HG03097 (cell line): ENCODE data around the gene BBS1.
"Not testable (repeated sequence)": the region's sequence is repeated elsewhere in the genome, so short reads cannot be mapped to it uniquely, and the experiment has no call there.

Experiments
- ATAC-seq: cut with Tn5 transposase; IDR thresholded peaks from one replicate; pipeline ENCODE4 v1.9.1; 2021; ENCODE audit not compliant: unreplicated experiment, low FRiP score

The BBS1 gene

DNA sequence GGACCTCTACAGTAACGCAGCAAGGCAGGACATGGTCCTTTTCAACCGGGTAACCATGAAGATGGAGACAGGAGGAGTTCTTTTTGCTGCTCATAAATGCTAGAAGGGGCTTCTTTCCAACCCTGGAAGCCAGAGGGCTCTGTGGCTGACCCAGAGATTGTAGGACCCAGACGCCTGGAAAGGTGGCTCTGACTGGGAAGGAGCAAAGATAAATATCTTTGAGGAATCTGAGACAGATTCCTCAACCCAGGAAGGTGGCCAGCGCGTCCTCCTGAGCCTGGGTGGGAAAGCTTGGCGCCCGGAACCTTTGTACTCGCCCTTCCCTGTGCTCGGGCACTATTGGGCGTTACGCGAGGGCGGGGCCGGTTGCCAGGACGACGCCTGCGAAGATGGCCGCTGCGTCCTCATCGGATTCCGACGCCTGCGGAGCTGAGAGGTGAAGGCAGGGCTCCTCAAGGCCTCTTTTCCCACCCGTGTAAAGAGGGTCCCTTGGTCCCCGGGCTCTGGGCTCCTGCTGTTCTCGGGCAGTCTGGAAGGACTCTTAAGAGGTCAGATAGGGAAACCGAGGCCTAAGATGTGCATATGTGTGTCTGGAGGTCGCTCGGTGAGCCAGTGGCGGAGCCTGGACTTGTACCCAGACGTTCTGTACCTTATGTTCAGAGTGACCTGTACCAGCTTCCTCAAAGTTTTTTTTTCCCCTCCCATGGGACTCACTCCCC, at the start of gene BBS1:
Gene BBS1, plus strand, starts transcription at position 365 of the 719 bp plus-strand sequence. Its CDS starts 25 bp downstream, at position 390.
- peak; percentile 82 for ATAC-seq

- no peak for ATAC-seq
These were observed 48.4 kb upstream of the BBS1 start for GRCh38 chr11:66462010-66462409.

DNA sequence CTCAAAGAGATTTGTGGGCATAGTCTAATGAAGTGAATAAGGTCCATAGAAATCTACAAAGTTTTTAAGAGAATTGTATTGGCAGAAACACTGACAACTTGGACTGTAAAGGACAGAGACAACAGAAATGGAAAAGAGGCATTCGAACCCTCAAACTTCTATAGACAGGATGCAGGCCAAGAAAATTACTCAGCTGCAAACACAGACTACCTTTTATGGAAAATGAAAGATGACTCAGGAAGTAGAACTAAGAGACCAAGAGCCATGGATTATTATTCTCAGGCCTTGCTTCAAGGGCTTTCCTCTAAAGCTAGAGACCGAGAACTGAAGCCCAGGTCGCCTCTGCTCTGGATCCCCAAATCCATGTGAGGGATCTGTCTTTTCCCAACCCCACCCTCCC, 47.5 kb upstream of the BBS1 start:
- ATAC-seq: no peak

- ATAC-seq: not testable (repeated sequence)
These were observed 46.3 kb upstream of the BBS1 start for GRCh38 chr11:66464116-66464515.

GRCh38 chr11:66464916-66465315, 45.5 kb upstream of the BBS1 start:
- no peak for ATAC-seq

DNA sequence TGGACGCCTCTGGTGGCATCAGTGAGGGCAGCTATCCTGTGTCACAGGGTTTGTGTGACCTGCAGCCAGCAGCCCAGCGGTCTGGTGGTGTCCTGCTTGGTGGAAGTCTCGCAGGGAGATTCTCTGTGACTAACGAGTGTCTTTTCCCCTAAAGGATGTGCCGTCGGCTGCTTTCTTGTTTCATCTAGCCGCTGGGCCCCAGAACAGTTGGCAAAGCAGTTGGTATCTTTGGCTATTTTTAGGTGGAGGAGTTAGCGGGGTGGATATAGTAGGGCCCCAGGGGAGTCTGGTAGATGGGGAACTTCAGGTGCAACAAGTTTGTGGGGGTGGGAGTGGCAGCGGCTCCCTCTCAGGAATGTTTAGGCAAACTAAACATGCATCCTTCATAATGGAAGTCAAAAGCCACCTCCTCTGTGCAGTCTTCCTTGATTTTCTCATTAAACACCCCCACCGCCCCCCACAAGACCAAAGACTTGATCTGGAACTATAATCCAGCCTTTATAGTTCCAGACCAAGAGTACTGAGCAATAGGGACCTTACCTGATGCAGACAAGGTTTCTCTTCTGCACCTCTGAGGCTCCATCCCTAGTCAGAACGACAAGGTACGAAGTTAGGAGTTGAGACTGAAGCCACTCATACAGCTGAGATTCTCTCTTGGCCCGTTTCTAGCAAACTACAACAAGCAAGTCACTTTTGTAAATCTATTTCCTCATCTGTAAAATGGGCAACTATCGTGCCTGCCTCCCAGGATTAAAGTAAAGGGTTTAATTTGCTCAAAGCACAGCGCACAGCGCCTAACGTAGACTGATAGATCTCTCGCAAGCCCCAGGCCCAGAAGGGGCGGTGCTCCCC, 44.8 kb upstream of the BBS1 start:
- ATAC-seq: no peak

DNA sequence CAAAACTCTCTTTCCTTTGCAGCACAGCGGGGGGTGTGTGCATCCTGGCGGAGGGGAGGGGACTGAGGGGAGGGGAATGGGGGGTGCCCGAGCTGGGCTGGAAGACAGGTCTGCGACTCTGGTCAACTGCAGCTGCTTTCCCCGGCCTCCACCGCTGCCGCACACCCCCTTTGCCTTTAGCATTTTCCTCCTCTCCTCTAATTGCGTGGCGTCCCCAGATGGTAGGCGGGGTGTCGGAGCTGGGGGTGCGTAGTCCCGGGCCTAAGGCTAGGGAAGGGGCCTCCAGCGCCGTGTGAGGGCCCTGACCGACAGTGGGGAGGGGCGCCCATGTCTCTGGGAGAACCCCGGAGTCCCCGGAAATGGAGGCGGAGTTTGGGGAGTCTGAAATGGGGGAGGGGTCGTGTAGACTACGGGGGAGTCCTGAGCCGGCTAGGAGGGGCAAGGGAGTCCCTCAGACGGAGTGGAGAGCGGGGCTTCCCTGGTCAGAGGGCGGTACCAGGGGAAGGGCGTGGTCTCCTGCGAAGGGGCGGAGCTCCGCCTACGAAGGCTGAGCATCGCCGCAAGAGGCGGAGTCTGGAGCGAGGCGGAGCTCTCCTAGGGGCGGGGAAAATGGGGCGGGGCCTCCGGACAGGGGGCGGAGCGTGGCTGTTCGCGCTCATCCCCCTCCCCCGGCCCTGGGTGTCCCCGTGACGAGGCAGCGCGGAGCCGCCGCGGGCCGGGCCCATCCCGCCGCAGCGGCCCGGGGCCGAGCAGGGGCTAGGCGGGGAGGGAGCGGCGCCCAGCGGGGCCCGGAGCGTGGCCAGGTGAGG, 44.0 kb upstream of the BBS1 start, which contains the start of gene PELI3:
Gene PELI3, plus strand, starts transcription at position 681 of the 809 bp plus-strand sequence. CDS start 1,224 bp downstream, outside the sequence.
- ATAC-seq: peak; percentile 69

DNA sequence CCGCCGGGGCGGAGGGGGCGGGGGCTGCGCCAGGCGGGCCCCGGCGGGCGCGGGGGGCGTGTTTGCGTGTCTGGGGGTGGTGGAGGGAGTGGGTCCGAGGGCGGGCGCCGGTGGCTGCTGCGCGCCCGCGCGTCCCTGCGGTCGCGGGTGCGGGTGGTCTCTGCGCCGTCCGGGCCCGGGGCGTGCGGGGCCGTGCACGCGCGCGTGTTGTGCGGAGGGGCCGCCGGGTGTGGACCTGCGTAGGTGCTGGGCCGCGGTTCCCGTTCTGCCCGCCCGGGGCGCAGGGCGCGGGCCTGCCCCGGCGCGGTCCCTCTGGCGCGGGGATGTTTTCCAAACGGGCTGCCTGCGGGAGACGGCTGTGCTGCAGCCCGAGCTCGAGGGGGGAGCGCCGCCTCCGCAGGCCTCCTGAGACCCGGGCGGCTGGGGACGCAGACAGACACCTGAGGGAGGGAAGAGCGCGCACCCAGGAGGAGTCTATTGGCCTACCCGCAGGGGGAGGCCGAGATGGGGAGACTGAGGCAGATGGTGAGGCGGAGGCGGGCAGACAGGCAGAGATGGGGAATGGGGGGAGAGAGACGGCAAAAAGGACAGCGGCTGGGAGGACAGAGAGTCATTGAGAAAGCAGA, 43.3 kb upstream of the BBS1 start:
- no peak for ATAC-seq

DNA sequence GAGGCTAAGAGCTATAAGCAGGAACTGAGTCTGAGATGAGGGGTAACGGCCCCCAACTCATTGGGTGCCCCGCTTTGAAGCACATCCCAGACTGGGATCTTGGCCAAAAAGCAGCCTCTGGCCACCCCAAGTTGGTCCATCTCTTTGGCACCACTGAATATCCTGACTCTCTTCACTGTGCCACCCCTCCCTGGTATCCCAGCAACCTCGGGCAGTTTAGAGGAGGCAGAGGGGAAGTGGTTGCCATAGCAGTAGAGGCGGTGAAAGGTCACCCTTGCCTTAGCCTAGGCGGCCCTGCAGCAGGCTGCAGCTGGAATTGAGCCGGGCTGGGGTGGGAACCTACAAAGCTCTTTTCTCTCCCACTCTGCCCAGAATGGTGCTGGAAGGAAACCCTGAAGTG, 42.7 kb upstream of the BBS1 start:
- ATAC-seq: no peak

GRCh38 chr11:66468691-66469090, 41.7 kb upstream of the BBS1 start:
- ATAC-seq: no peak

DNA sequence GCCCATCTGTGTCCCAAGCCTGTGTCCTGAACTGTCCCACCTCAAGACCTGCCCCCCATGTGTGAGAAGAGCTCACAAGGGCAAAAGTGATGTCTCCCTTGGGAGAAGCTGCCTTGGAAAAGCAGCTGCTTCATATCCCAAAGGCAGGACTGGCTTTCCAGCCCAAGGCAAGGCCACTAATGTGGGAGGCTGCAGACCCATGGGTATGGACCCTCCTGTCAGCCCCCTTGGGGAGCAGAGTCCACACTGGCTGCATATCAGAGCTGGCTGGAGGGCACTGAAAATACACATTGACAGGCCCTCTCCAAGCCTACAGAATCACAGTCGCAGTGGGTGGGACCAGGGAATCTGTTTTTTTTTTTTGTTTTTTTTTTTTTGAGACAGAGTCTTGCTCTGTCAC, 41.0 kb upstream of the BBS1 start:
- no peak for ATAC-seq

DNA sequence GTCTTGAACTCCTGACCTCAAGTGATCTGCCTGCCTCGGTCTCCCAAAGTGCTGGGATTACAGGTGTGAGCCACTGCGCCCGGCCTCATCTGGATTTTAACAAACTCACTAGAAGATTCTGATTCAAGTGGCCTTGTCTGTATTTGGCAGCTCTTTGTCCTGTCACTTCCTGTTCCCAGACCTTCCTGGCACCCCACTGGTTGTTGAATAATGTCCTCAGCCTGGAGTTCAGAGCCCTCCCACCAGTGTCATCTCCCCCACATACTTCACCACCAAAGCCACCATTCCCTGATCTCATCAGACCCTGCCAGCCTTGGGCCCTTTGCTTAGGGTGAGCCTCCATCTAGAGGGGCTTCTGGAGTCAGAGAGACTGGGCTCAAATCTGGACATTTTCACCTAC, 40.4 kb upstream of the BBS1 start:
- ATAC-seq: no peak

DNA sequence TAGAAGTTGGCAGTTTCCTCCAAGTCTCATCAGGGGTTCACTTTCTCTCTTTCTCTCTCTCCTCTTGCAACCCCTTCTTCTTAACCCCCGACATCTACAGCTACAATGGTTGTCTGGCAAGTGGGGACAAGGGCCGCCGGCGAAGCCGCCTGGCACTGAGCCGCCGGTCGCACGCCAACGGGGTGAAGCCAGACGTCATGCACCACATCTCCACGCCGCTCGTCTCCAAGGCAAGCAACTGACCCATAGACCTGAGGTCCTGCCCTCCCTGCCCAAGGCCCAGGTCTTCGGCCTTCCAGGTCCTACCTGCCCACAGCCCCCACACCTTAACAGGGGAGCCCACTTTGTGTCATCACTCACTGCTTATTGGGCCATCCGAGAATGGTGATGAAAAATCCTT, 39.3 kb upstream of the BBS1 start:
- no peak for ATAC-seq

DNA sequence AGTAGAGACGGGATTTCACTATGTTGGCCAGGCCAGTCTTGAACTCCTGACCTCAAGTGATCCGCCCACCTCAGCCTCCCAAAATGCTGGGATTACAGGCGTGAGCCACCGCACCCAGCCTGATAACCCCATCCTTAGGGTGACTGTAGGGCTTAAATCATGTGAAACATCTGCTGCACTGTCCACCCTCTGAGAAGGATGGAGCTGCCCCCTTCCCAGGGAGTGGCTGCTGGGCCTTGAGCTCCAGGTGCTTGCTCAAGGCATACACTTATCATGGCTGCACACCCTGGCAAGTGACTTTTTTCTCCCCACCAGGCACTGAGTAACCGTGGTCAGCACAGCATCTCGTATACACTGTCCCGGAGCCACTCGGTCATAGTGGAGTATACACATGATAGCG, 38.4 kb upstream of the BBS1 start:
- ATAC-seq: no peak

GRCh38 chr11:66473167-66473566, 37.3 kb upstream of the BBS1 start:
- ATAC-seq: no peak

DNA sequence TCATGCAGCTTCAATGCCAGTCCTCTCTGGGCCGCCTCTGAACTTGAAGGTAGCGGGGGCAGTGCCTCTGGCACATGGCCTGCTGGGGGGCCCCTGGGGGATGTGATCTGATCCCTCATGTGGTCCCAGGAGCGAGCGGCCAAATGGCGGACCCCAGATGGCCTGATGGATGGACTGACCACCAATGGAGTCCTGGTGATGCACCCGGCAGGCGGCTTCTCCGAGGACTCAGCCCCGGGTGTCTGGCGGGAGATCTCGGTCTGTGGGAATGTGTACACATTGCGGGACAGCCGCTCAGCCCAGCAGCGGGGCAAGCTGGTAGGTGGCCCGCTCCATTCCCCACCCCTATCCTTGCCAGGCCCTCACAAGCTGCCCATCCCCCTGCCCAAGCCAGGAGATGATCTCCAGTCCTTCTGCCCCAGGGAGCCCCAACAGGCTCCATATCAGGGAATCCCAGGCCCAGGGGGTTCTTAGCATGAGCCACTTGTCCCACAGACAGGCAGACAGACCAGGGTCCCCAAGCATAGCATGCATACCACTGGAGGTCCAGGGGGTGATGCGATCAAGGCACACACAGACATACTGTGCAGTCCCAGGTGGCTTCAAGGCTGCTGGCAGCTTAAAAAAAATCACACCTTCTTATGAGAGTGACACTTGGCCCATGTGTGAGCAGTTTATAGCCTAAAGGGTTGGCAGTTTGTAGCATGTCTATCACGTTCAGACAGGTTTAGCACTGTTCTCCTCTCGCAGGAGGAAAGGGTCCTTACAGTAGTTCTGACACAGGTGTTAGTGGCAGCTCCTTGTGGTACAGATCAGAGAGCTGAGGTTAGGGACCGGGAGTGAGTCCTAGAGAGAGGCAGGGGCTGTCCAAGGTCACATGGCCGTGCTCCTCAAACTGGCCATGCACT, 36.6 kb upstream of the BBS1 start:
- no peak for ATAC-seq

- ATAC-seq: no peak
These were observed 34.9 kb upstream of the BBS1 start for GRCh38 chr11:66475349-66476172.

- no peak for ATAC-seq
These were observed 34.1 kb upstream of the BBS1 start for GRCh38 chr11:66476173-66476840.
